ENCODE measurements around the gene POLR2E. TPM values are rescaled to one million over a fixed set of nuclear protein-coding genes. Genes with fewer than 3 reads are reported as not detected.

The POLR2E gene
- total and polyA plus RNA-seq, 2 of the 13 experiments (the other 11 are each of a cell fraction or from before 2014, with no cell fraction given): 140 to 272 TPM

DNA sequence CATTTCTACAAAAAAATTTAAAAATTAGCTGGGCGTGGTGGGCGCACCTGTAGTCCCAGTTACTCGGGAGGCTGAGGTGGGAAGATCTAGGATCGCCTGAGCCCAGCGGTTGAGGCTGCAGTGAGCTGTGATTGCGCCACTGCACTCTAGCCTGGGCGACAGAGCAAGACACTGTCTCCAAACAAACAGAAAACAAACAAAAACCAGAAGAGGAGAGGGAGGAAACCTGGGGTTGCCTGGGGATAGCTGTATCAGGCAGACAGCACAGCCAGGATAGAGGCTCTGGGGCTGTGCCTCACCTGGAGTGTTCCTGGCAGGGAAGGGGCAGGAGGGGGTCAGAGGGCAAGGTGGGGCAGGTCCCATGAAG is 2.6 kb upstream of the POLR2E start (continued):
- TF ChIP-seq MAZ (IDR thresholded peaks at IDR 0.05; ENCODE audit: borderline replicate concordance, low read depth, low read length): peak; percentile 29; the same call in 1 of the 2 replicates
- TF ChIP-seq MAZ (CRISPR knock-in tag; IDR thresholded peaks at IDR 0.05; ENCODE audit: low read depth): no peak
- TF ChIP-seq HMG20B (CRISPR knock-in tag; conservative IDR thresholded peaks at IDR 0.05): peak; percentile 47; the same call in 1 of the 2 replicates
- TF ChIP-seq, protein P1, sequence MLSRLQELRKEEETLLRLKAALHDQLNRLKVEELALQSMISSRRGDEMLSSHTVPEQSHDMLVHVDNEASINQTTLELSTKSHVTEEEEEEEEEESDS (CRISPR knock-in tag; IDR thresholded peaks at IDR 0.05; ENCODE audit: borderline replicate concordance): no peak
- 0 out of 2 replicates have a peak, but pooled peaks have one; percentile 10 for TF ChIP-seq CREM (IDR thresholded peaks at IDR 0.05)
- no peak for TF ChIP-seq CREM (CRISPR knock-in tag; IDR thresholded peaks at IDR 0.05)
- TF ChIP-seq, protein P2, sequence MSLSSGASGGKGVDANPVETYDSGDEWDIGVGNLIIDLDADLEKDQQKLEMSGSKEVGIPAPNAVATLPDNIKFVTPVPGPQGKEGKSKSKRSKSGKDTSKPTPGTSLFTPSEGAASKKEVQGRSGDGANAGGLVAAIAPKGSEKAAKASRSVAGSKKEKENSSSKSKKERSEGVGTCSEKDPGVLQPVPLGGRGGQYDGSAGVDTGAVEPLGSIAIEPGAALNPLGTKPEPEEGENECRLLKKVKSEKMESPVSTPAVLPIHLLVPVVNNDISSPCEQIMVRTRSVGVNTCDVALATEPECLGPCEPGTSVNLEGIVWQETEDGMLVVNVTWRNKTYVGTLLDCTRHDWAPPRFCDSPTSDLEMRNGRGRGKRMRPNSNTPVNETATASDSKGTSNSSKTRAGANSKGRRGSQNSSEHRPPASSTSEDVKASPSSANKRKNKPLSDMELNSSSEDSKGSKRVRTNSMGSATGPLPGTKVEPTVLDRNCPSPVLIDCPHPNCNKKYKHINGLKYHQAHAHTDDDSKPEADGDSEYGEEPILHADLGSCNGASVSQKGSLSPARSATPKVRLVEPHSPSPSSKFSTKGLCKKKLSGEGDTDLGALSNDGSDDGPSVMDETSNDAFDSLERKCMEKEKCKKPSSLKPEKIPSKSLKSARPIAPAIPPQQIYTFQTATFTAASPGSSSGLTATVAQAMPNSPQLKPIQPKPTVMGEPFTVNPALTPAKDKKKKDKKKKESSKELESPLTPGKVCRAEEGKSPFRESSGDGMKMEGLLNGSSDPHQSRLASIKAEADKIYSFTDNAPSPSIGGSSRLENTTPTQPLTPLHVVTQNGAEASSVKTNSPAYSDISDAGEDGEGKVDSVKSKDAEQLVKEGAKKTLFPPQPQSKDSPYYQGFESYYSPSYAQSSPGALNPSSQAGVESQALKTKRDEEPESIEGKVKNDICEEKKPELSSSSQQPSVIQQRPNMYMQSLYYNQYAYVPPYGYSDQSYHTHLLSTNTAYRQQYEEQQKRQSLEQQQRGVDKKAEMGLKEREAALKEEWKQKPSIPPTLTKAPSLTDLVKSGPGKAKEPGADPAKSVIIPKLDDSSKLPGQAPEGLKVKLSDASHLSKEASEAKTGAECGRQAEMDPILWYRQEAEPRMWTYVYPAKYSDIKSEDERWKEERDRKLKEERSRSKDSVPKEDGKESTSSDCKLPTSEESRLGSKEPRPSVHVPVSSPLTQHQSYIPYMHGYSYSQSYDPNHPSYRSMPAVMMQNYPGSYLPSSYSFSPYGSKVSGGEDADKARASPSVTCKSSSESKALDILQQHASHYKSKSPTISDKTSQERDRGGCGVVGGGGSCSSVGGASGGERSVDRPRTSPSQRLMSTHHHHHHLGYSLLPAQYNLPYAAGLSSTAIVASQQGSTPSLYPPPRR (CRISPR knock-in tag; IDR thresholded peaks at IDR 0.05; ENCODE audit: borderline replicate concordance): no peak
- TF ChIP-seq, protein P3, sequence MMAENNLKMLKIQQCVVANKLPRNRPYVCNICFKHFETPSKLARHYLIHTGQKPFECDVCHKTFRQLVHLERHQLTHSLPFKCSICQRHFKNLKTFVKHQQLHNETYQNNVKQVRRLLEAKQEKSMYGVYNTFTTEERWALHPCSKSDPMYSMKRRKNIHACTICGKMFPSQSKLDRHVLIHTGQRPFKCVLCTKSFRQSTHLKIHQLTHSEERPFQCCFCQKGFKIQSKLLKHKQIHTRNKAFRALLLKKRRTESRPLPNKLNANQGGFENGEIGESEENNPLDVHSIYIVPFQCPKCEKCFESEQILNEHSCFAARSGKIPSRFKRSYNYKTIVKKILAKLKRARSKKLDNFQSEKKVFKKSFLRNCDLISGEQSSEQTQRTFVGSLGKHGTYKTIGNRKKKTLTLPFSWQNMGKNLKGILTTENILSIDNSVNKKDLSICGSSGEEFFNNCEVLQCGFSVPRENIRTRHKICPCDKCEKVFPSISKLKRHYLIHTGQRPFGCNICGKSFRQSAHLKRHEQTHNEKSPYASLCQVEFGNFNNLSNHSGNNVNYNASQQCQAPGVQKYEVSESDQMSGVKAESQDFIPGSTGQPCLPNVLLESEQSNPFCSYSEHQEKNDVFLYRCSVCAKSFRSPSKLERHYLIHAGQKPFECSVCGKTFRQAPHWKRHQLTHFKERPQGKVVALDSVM (CRISPR knock-in tag; IDR thresholded peaks at IDR 0.05): peak; percentile 74; the same call in 1 of the 2 replicates
- TF ChIP-seq DPF2 (CRISPR knock-in tag; IDR thresholded peaks at IDR 0.05; ENCODE audit: borderline replicate concordance, low read depth): no peak
- no peak for TF ChIP-seq SRSF9 (IDR thresholded peaks at IDR 0.05; ENCODE audit: borderline replicate concordance, insufficient read depth, low read depth, low read length, poor library complexity, severe bottlenecking)
- 0 out of 2 replicates have a peak, but pooled peaks have one; percentile 36 for TF ChIP-seq SIN3A (IDR thresholded peaks at IDR 0.05; ENCODE audit: borderline replicate concordance, low read depth, low read length)
- TF ChIP-seq, protein P4, sequence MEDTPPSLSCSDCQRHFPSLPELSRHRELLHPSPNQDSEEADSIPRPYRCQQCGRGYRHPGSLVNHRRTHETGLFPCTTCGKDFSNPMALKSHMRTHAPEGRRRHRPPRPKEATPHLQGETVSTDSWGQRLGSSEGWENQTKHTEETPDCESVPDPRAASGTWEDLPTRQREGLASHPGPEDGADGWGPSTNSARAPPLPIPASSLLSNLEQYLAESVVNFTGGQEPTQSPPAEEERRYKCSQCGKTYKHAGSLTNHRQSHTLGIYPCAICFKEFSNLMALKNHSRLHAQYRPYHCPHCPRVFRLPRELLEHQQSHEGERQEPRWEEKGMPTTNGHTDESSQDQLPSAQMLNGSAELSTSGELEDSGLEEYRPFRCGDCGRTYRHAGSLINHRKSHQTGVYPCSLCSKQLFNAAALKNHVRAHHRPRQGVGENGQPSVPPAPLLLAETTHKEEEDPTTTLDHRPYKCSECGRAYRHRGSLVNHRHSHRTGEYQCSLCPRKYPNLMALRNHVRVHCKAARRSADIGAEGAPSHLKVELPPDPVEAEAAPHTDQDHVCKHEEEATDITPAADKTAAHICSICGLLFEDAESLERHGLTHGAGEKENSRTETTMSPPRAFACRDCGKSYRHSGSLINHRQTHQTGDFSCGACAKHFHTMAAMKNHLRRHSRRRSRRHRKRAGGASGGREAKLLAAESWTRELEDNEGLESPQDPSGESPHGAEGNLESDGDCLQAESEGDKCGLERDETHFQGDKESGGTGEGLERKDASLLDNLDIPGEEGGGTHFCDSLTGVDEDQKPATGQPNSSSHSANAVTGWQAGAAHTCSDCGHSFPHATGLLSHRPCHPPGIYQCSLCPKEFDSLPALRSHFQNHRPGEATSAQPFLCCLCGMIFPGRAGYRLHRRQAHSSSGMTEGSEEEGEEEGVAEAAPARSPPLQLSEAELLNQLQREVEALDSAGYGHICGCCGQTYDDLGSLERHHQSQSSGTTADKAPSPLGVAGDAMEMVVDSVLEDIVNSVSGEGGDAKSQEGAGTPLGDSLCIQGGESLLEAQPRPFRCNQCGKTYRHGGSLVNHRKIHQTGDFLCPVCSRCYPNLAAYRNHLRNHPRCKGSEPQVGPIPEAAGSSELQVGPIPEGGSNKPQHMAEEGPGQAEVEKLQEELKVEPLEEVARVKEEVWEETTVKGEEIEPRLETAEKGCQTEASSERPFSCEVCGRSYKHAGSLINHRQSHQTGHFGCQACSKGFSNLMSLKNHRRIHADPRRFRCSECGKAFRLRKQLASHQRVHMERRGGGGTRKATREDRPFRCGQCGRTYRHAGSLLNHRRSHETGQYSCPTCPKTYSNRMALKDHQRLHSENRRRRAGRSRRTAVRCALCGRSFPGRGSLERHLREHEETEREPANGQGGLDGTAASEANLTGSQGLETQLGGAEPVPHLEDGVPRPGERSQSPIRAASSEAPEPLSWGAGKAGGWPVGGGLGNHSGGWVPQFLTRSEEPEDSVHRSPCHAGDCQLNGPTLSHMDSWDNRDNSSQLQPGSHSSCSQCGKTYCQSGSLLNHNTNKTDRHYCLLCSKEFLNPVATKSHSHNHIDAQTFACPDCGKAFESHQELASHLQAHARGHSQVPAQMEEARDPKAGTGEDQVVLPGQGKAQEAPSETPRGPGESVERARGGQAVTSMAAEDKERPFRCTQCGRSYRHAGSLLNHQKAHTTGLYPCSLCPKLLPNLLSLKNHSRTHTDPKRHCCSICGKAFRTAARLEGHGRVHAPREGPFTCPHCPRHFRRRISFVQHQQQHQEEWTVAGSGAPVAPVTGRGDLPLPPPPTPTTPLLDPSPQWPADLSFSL (CRISPR knock-in tag; IDR thresholded peaks at IDR 0.05): no peak
- TF ChIP-seq ZNF564 (CRISPR knock-in tag; IDR thresholded peaks at IDR 0.05): no peak
- TF ChIP-seq ZNF501 (CRISPR knock-in tag; IDR thresholded peaks at IDR 0.05): peak; percentile 81; the same call in 1 of the 2 replicates
- 0 out of 2 replicates have a peak, but pooled peaks have one; percentile 4 for TF ChIP-seq MXD4 (CRISPR knock-in tag; IDR thresholded peaks at IDR 0.05)
- no peak for TF ChIP-seq ZNF33B (CRISPR knock-in tag; IDR thresholded peaks at IDR 0.05)
